Dermis microvascular lymphatic vessel endothelial cell (primary cell): ENCODE data around the gene SESN3. TPM values are rescaled to one million over a fixed set of nuclear protein-coding genes. Genes with fewer than 3 reads are reported as not detected.
"Not testable (repeated sequence)": the region's sequence is repeated elsewhere in the genome, so short reads cannot be mapped to it uniquely, and the experiment has no call there.

Source experiments
- DNase-seq, 2 donors: peaks; one replicate each; pipeline versions ENCODE4 v3.0.0 to v3.0.0-alpha.2; 2010; ENCODE audit warnings: low read depth in 2 of 2
- total RNA-seq: library from RNA; depleted of rRNA; stranded (reverse); fragments of >200 nt; gene quantifications from 2 replicates; pipeline ENCODE4 v1.2.1, GENCODE V29; 2014

The SESN3 gene
- total RNA-seq, 1 donor from 2014 or later, result 23.2 TPM

GRCh38 chr11:95152876-95153856 lies 77.8 kb downstream of the SESN3 start:
- no peak for DNase-seq

- peak; percentile 85 to 91 for DNase-seq
Measured at GRCh38 chr11:95150956-95151684, 79.9 kb downstream of the SESN3 start.

GRCh38 chr11:95149651-95150364 lies 81.2 kb downstream of the SESN3 start:
- DNase-seq, result peak in 1 of 2 donors; percentile 42

GRCh38 chr11:95148938-95149337 lies 82.1 kb downstream of the SESN3 start:
- no peak for DNase-seq

- DNase-seq, result no peak
Measured at GRCh38 chr11:95148406-95148805, 82.6 kb downstream of the SESN3 start.

- DNase-seq, result peak; percentile 79 to 93
Measured at GRCh38 chr11:95147364-95147905, 83.6 kb downstream of the SESN3 start.

GRCh38 chr11:95145430-95146060 lies 85.5 kb downstream of the SESN3 start:
- DNase-seq, result no peak

- DNase-seq, result peak in 1 of 2 donors; percentile 25
Measured at GRCh38 chr11:95144313-95145235, 86.4 kb downstream of the SESN3 start.

- DNase-seq, result no peak
Measured at GRCh38 chr11:95143106-95143681, 87.8 kb downstream of the SESN3 start.

GRCh38 chr11:95142431-95142830 lies 88.6 kb downstream of the SESN3 start:
- no peak for DNase-seq

GRCh38 chr11:95140397-95141033 lies 90.5 kb downstream of the SESN3 start:
- no peak for DNase-seq

- DNase-seq, result peak; percentile 39 to 49
Measured at GRCh38 chr11:95138448-95138847, 92.6 kb downstream of the SESN3 start.

GRCh38 chr11:95137299-95137698 lies 93.7 kb downstream of the SESN3 start:
- no peak for DNase-seq

GRCh38 chr11:95136747-95137146 lies 94.3 kb downstream of the SESN3 start:
- not testable (repeated sequence) for DNase-seq

GRCh38 chr11:95135880-95136279 lies 95.1 kb downstream of the SESN3 start:
- DNase-seq, result no peak

GRCh38 chr11:95135155-95135554 lies 95.8 kb downstream of the SESN3 start:
- no peak for DNase-seq

- no peak for DNase-seq
Measured at GRCh38 chr11:95134491-95134890, 96.5 kb downstream of the SESN3 start.

GRCh38 chr11:95132956-95133355 lies 98.0 kb downstream of the SESN3 start:
- DNase-seq, result no peak

GRCh38 chr11:95128602-95129001 lies 102.4 kb downstream of the SESN3 start:
- DNase-seq, result no peak
